Measurements from ENCODE around the gene PAM16.

PAM16 gene

DNA sequence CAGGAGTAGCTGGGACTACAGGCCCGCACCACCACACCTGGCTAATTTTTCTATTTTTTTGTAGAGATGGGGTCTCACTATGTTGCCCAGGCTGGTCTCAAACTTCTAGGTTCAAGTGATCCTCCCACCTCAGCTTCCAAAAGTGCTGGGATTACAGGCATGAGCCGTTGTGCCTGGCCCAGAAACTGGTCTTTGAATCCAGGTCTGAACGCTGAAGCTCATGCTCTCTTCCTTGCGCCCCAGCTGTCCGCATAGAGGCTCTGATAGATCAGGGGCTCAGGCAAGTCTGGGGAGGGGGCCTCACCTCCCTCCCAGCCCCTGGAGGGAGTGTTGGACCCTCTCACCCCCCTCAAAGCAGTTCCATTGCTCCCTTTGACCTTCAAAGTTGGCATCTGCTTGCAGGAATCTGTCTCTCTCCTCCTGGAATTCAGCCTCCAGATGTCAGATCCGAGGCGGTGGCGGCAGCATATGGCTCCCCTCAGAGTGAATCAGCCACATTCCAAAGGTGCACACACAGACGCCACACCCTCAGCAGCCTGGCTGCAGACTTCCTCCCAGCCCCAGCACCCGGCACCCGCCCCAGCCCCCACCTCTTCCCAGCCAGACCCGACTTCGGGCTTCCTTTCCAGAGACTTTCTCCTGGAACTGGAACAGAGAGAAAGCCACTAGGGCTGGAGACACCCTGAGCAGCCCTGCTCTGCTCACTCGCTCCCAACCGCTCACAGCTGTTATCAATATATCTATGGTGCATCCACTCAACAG lies 52.2 kb downstream of the PAM16 start:
- peak; percentile 79 for DNase-seq (ENCODE audit: low read depth)

DNA sequence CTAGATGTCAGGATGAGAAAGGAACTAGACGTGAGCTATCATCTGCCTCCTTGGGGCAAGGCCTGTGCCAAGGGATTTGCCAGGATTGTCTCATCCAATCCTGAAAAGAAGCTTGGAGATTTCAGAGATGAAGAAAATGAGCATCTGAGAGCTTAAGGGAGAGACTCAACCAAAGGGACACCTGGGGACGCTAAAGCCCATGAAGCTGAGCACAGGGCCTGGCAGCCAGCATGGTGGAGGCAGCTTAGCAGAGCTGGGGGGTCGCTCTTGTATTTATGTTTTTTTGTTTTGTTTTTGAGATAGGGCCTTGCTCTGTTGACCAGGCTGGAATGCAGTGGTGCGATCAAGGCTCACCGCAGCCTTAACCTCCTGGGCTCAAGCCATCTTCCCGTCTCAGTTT lies 53.6 kb downstream of the PAM16 start:
- no peak for DNase-seq (ENCODE audit: low read depth)

DNA sequence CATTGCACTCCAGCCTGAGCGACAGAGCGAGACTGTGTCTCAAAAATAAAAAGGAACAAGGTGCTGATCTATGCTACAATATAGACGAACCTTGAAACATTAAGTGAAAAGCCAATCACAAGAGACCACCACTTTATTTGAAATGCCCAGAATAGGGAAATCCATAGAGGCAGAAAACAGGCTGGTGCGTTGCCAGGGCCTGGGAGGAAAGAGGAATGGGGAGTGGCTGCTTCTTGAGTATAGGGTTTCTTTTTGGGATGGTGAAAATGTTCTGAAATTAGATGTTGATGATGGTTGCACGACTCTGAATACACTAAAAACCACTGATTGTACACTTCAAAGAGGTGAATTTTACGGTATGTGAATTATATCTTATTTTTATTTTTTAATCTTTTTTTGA lies 55.5 kb downstream of the PAM16 start:
- DNase-seq (ENCODE audit: low read depth) = no peak

DNA sequence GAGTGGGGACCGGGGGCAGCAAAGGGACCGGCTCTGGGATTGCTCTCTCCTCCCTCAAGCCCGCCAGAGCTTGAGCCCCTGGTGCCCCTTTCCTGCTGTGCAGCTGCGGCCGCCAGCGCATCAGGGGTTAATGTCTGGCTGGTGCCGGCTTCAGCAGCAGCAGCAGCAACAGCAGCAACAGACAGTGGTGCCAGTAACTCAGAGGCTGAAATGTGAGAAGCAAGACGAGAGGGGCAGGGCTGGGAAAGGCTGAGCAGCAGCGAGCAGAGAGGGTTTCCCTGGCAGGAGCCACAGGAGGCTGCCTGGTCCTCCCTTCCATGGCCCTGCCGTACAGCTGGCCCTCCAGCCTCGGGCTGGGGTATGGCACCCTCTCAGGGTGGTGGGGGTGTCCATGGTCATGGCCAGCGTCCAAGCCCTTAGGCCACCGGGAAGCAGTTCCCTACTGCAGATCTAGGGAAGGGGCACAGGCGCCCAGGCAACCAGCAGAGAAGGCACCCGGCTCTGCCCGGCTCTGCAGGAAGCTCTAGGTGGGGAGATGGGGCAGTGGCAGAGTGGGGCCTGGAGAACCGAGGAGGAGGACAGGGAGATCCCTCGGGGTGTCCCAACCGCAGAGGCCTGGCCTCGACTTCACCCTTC lies 57.2 kb downstream of the PAM16 start:
- DNase-seq (ENCODE audit: low read depth) = no peak

GRCh38 chr16:4293181-4293716 lies 57.9 kb downstream of the PAM16 start:
- DNase-seq (ENCODE audit: low read depth) = no peak

GRCh38 chr16:4291699-4292098 lies 59.4 kb downstream of the PAM16 start:
- DNase-seq (ENCODE audit: low read depth) = no peak

Measured in GM04503 (cell line).